Measurements from ENCODE around the gene PIGZ. TPM values are rescaled to one million over a fixed set of nuclear protein-coding genes. Genes with fewer than 3 reads are reported as not detected.

The PIGZ gene
- total RNA-seq, 1 donor, result 4.0 TPM

GRCh38 chr3:196995646-196996355 is 27.2 kb upstream of the PIGZ start:
- Histone ChIP-seq H2AFZ (ENCODE audit: low read length) (no peak overlapping the region), H3K36me3 (ENCODE audit: insufficient read depth, low read length) (no peaks in the 10 kb centered on the region), H3K9me3 (ENCODE audit: low read depth, low read length) (no peaks in the 10 kb centered on the region), H3K27me3 (ENCODE audit: insufficient read depth, low read length) (no peaks in the 10 kb centered on the region), H3K4me2 (ENCODE audit: insufficient read depth, low read length) (no peak overlapping the region), H4K20me1 (ENCODE audit: insufficient read depth, low read length) (no peaks in the 10 kb centered on the region), H3K79me2 (ENCODE audit: insufficient read depth, low read length) (no peaks in the 10 kb centered on the region), H3K27ac (ENCODE audit: low read depth, low read length) (no peak overlapping the region), H3K4me3 (ENCODE audit: insufficient read depth, low read length) (no peak overlapping the region), H3K4me1 (ENCODE audit: insufficient read depth, low read length) (no peaks in the 10 kb centered on the region)
- peak; percentile 61 for DNase-seq (ENCODE audit: insufficient read length, low spot score, missing footprints)
- TF ChIP-seq, protein P1, sequence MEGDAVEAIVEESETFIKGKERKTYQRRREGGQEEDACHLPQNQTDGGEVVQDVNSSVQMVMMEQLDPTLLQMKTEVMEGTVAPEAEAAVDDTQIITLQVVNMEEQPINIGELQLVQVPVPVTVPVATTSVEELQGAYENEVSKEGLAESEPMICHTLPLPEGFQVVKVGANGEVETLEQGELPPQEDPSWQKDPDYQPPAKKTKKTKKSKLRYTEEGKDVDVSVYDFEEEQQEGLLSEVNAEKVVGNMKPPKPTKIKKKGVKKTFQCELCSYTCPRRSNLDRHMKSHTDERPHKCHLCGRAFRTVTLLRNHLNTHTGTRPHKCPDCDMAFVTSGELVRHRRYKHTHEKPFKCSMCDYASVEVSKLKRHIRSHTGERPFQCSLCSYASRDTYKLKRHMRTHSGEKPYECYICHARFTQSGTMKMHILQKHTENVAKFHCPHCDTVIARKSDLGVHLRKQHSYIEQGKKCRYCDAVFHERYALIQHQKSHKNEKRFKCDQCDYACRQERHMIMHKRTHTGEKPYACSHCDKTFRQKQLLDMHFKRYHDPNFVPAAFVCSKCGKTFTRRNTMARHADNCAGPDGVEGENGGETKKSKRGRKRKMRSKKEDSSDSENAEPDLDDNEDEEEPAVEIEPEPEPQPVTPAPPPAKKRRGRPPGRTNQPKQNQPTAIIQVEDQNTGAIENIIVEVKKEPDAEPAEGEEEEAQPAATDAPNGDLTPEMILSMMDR (IDR thresholded peaks at IDR 0.05; ENCODE audit: extremely low read depth, low read depth, low read length), result no peak

DNA sequence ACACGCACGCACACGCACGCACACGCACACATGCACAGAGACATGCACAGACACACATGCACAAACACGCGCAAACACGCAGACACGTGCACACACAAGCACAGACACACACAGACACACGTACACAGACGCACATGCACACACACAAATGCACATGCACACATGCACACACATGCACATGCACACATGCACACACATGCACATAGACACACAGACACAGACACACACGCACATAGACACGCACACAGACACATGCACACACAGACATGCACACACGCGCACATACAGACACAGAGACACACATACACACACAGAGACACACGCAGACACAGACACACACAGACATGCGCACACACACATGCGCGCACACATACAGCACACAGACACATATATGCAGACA is 26.4 kb upstream of the PIGZ start:
- Histone ChIP-seq H3K9me3 (ENCODE audit: low read depth, low read length) (no peaks in the 10 kb centered on the region), H3K79me2 (ENCODE audit: insufficient read depth, low read length) (no peaks in the 10 kb centered on the region), H3K27ac (ENCODE audit: low read depth, low read length) (no peak overlapping the region), H3K36me3 (ENCODE audit: insufficient read depth, low read length) (no peaks in the 10 kb centered on the region), H3K4me1 (ENCODE audit: insufficient read depth, low read length) (no peaks in the 10 kb centered on the region), H3K4me3 (ENCODE audit: insufficient read depth, low read length) (no peak overlapping the region), H2AFZ (ENCODE audit: low read length) (no peak overlapping the region), H3K27me3 (ENCODE audit: insufficient read depth, low read length) (no peaks in the 10 kb centered on the region), H4K20me1 (ENCODE audit: insufficient read depth, low read length) (no peaks in the 10 kb centered on the region), H3K4me2 (ENCODE audit: insufficient read depth, low read length) (no peak overlapping the region)
- peak; percentile 35 for DNase-seq (ENCODE audit: insufficient read length, low spot score, missing footprints)
- TF ChIP-seq, protein P1 (IDR thresholded peaks at IDR 0.05; ENCODE audit: extremely low read depth, low read depth, low read length), result no peak

- Histone ChIP-seq H3K27me3 (ENCODE audit: insufficient read depth, low read length) (no peaks in the 10 kb centered on the region), H3K79me2 (ENCODE audit: insufficient read depth, low read length) (no peaks in the 10 kb centered on the region), H3K4me1 (ENCODE audit: insufficient read depth, low read length) (peaks cover 2% of the 10 kb centered on the region), H3K4me3 (ENCODE audit: insufficient read depth, low read length) (no peak overlapping the region), H3K36me3 (ENCODE audit: insufficient read depth, low read length) (no peaks in the 10 kb centered on the region), H4K20me1 (ENCODE audit: insufficient read depth, low read length) (no peaks in the 10 kb centered on the region), H2AFZ (ENCODE audit: low read length) (no peak overlapping the region), H3K4me2 (ENCODE audit: insufficient read depth, low read length) (no peak overlapping the region), H3K27ac (ENCODE audit: low read depth, low read length) (no peak overlapping the region), H3K9me3 (ENCODE audit: low read depth, low read length) (no peaks in the 10 kb centered on the region)
- DNase-seq (ENCODE audit: insufficient read length, low spot score, missing footprints), result peak; percentile 15
- TF ChIP-seq, protein P1 (IDR thresholded peaks at IDR 0.05; ENCODE audit: extremely low read depth, low read depth, low read length), result no peak
Observed at GRCh38 chr3:196994056-196994455, 25.4 kb upstream of the PIGZ start.

GRCh38 chr3:196992461-196993065 is 23.9 kb upstream of the PIGZ start:
- Histone ChIP-seq H3K4me2 (ENCODE audit: insufficient read depth, low read length) (no peak overlapping the region), H3K27me3 (ENCODE audit: insufficient read depth, low read length) (no peaks in the 10 kb centered on the region), H3K79me2 (ENCODE audit: insufficient read depth, low read length) (no peaks in the 10 kb centered on the region), H4K20me1 (ENCODE audit: insufficient read depth, low read length) (no peaks in the 10 kb centered on the region), H3K27ac (ENCODE audit: low read depth, low read length) (no peak overlapping the region), H3K36me3 (ENCODE audit: insufficient read depth, low read length) (no peaks in the 10 kb centered on the region), H3K4me1 (ENCODE audit: insufficient read depth, low read length) (peaks cover 2% of the 10 kb centered on the region), H3K4me3 (ENCODE audit: insufficient read depth, low read length) (no peak overlapping the region), H2AFZ (ENCODE audit: low read length) (no peak overlapping the region), H3K9me3 (ENCODE audit: low read depth, low read length) (no peaks in the 10 kb centered on the region)
- TF ChIP-seq, protein P1 (IDR thresholded peaks at IDR 0.05; ENCODE audit: extremely low read depth, low read depth, low read length), result no peak
- peak; percentile 49 for DNase-seq (ENCODE audit: insufficient read length, low spot score, missing footprints)
